ENCODE results near the gene BID.

- TF ChIP-seq CTCF (conservative IDR thresholded peaks at IDR 0.05; ENCODE audit: low read length) (no peak), EZH2phosphoT487 (IDR thresholded peaks at IDR 0.05; ENCODE audit: borderline replicate concordance, low read depth, low read length) (no peak)
These were observed 3.8 kb downstream of the BID start for GRCh38 chr22:17770180-17771077.

All from OCI-LY7 (cell line).